ENCODE results near the gene LAMB2. TPM values are rescaled to one million over a fixed set of nuclear protein-coding genes. Genes with fewer than 3 reads are reported as not detected.

The LAMB2 gene
- total RNA-seq, 4 donors from 2014 or later = 578 to 980 (median 645) TPM

GRCh38 chr3:49165771-49166751 is 33.2 kb upstream of the LAMB2 start, which contains the start of gene CCDC71:
CCDC71 (minus strand) TSS chr3:49166331; CDS start chr3:49164208, 2,123 bp downstream.
- Histone ChIP-seq H3K4me3 (peak within 1 kb of the TSS; percentile 87 to 97), H3K36me3 (peaks cover 0 to 35% of the 10 kb centered on the region in 2 donors), H3K27ac (peak within 1 kb of the TSS; percentile 88 to 96 (median 94)), H3K9me3 (no peaks in the 10 kb centered on the region), H3K27me3 (no peaks in the 10 kb centered on the region), H3K4me1 (peaks cover 0 to 42% (median 21%) of the 10 kb centered on the region in 3 donors)
- WGBS, 2 donors (ENCODE audit: low coverage in 1 of 2) = 0 to 4% methylated on average over 1 to 4 of the region's 69 CpGs
- TF ChIP-seq EP300 (IDR thresholded peaks at IDR 0.05) (no peak), POLR2AphosphoS5 (IDR thresholded peaks at IDR 0.05) (peak; percentile 82), CTCF (IDR thresholded peaks at IDR 0.05) (no peak), POLR2A (IDR thresholded peaks at IDR 0.05) (peak; percentile 47 to 71)
- peak; percentile 66 for ATAC-seq

GRCh38 chr3:49164983-49165720 is 32.3 kb upstream of the LAMB2 start:
- TF ChIP-seq POLR2A (IDR thresholded peaks at IDR 0.05) = no peak
- Histone ChIP-seq H3K4me1 (peaks cover 0 to 33% (median 16%) of the 10 kb centered on the region in 3 donors), H3K4me3 (peak overlapping the region; percentile 87 to 97), H3K36me3 (peaks cover 0 to 35% of the 10 kb centered on the region in 2 donors), H3K27ac (peak overlapping the region; percentile 88 to 96 (median 94)), H3K9me3 (no peaks in the 10 kb centered on the region), H3K27me3 (no peaks in the 10 kb centered on the region)
- 12 to 59% methylated on average over 2 to 4 of the region's 6 CpGs for WGBS, 2 donors (ENCODE audit: low coverage in 1 of 2)
- no peak for ATAC-seq

- no peak overlapping the region for H3K27ac ChIP-seq
- no peak for ATAC-seq
- H3K9me3 ChIP-seq = no peaks in the 10 kb centered on the region
- WGBS, 2 donors (ENCODE audit: low coverage in 1 of 2) = 86% methylated on average over 4 of the region's 8 CpGs; no CpG with 5 or more reads in 1 of the 2 donors
- H3K27me3 ChIP-seq = no peaks in the 10 kb centered on the region
- no peak overlapping the region for H3K4me3 ChIP-seq
- TF ChIP-seq CTCF (IDR thresholded peaks at IDR 0.05) = no peak
- TF ChIP-seq POLR2AphosphoS5 (IDR thresholded peaks at IDR 0.05) = no peak
- TF ChIP-seq EP300 (IDR thresholded peaks at IDR 0.05) = no peak
- TF ChIP-seq POLR2A (IDR thresholded peaks at IDR 0.05) = no peak
- H3K36me3 ChIP-seq = peaks cover 0 to 35% of the 10 kb centered on the region in 2 donors
- H3K4me1 ChIP-seq = peaks cover 0 to 31% (median 16%) of the 10 kb centered on the region in 3 donors
Observed at GRCh38 chr3:49163609-49164008, 30.8 kb upstream of the LAMB2 start.

- H3K9me3 ChIP-seq = no peaks in the 10 kb centered on the region
- H3K4me1 ChIP-seq = peaks cover 0 to 31% (median 16%) of the 10 kb centered on the region in 3 donors
- H3K4me3 ChIP-seq = no peak overlapping the region
- WGBS, 2 donors (ENCODE audit: low coverage in 1 of 2) = 87 to 90% methylated on average over 10 to 15 of the region's 21 CpGs
- H3K36me3 ChIP-seq = peaks cover 0 to 35% of the 10 kb centered on the region in 2 donors
- no peaks in the 10 kb centered on the region for H3K27me3 ChIP-seq
- ATAC-seq = no peak
- TF ChIP-seq POLR2AphosphoS5 (IDR thresholded peaks at IDR 0.05) = no peak
- no peak for TF ChIP-seq CTCF (IDR thresholded peaks at IDR 0.05)
- TF ChIP-seq POLR2A (IDR thresholded peaks at IDR 0.05) = no peak
- TF ChIP-seq EP300 (IDR thresholded peaks at IDR 0.05) = no peak
- H3K27ac ChIP-seq = no peak overlapping the region
Observed at GRCh38 chr3:49162751-49163419, 30.0 kb upstream of the LAMB2 start.
